ENCODE results near the gene PCSK6.

Gene PCSK6

DNA sequence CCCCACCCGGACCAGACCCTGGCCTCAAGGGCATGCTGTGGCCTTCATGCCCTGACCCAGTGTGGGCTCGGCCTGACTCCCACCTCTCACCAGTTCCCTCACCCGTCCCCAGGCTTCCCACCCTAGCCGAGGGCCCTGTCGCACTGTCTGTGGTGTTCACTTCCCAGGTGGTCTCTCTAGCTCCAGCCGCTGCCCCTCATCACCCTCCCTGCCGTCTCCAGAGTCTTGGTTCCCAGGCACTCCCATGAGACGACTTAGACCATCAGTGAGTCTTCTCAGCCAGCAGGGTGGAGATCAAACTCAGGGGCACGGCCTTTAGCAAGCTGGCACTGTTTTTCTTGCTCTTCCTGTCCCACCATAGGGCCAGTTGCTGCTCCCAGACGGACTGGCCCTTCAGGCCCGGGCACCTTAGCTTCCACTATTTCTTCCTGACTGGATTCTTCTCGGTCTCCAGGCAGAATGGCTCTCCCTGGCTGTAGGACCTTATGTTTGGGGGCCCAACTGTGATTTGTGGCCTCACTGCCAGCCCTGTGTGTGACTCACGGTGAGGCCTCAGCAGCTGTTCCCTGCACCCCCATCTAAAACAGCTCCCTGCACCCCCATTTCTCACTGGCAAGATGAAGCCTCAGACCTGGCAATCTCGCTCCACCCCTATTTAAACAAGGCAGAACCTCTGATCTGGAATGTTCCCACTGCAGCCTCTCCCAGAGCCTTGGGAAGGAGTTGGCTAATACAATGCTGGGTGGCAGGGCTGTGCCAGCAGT lies 9.4 kb upstream of the PCSK6 start:
- ATAC-seq = no peak
- TF ChIP-seq PPARA (CRISPR knock-in tag; IDR thresholded peaks at IDR 0.05; ENCODE audit: borderline replicate concordance) (no peak), CSDC2 (CRISPR knock-in tag; IDR thresholded peaks at IDR 0.05) (no peak), ZNF565 (CRISPR knock-in tag; conservative IDR thresholded peaks at IDR 0.05; ENCODE audit: low read depth) (no peak), ZC3H10 (CRISPR knock-in tag; IDR thresholded peaks at IDR 0.05) (no peak)

DNA sequence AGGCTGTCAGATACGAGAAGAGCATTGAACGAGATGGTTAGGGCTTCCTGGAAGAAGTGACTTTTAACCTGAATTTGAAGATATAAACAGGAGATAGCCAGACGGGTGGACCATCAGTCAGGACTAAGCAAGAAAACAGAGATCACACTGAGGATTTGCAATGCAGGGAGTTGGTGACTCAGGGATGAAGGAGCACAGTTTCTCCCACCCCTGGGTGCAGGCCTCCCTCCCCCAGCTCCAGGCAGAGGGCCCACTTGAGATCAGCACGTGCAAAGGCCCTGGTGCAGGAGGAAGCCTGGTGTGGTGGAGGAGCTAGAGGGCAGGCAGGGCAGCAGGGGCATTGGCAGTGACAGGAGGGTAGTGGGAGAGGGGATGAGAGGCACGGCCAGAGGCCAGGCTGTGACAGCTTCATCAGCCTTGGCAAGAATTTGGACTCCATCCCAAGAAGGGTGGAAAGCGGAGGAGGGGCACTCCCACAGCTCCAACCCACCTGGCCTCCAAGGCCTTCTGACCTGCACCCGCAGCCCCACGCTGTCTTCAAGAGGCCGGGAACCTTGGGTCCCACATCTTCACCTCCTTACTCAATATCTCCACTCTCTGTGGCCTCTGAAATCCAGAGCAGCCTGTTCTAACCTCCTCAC lies 8.7 kb upstream of the PCSK6 start:
- no peak for TF ChIP-seq ESRRG (CRISPR knock-in tag; IDR thresholded peaks at IDR 0.05)
- TF ChIP-seq, protein P1, sequence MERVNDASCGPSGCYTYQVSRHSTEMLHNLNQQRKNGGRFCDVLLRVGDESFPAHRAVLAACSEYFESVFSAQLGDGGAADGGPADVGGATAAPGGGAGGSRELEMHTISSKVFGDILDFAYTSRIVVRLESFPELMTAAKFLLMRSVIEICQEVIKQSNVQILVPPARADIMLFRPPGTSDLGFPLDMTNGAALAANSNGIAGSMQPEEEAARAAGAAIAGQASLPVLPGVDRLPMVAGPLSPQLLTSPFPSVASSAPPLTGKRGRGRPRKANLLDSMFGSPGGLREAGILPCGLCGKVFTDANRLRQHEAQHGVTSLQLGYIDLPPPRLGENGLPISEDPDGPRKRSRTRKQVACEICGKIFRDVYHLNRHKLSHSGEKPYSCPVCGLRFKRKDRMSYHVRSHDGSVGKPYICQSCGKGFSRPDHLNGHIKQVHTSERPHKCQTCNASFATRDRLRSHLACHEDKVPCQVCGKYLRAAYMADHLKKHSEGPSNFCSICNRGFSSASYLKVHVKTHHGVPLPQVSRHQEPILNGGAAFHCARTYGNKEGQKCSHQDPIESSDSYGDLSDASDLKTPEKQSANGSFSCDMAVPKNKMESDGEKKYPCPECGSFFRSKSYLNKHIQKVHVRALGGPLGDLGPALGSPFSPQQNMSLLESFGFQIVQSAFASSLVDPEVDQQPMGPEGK (CRISPR knock-in tag; IDR thresholded peaks at IDR 0.05; ENCODE audit: borderline replicate concordance) = no peak
- ATAC-seq = no peak

DNA sequence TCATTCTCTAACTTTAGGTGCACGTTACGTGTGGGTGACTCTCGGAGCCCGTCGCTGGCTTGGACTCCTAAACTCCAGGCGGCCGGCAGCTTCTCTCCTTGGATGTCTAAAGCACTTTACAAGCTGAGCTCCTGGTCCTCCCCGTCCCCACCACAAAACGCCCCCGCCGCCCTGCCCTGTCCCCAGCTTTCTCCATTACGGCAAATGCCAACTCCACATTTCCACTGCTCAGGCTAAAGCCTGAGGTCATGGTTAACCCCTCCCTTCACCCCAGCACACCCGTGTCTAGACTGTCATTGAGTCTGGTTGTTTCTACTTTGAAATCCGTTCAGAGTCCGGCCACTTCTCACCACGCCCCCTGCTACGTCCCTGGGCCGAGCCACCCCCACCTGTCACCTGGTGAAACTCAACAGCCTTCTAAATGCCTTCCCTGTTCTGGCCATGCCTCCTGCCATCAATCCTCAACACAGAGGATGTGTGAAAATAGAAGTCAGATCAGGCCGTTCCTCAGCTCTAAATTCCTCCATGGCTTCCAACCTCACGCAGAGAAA lies 8.1 kb upstream of the PCSK6 start:
- ATAC-seq = no peak
- TF ChIP-seq BACH2 (CRISPR knock-in tag; IDR thresholded peaks at IDR 0.05; ENCODE audit: borderline replicate concordance) (no peak), TOX (CRISPR knock-in tag; IDR thresholded peaks at IDR 0.05; ENCODE audit: borderline replicate concordance) (no peak), ZNF565 (CRISPR knock-in tag; conservative IDR thresholded peaks at IDR 0.05; ENCODE audit: low read depth) (no peak), GLIS3 (CRISPR knock-in tag; IDR thresholded peaks at IDR 0.05) (no peak), ZNF8 (CRISPR knock-in tag; IDR thresholded peaks at IDR 0.05) (no peak)
- TF ChIP-seq, protein P2, sequence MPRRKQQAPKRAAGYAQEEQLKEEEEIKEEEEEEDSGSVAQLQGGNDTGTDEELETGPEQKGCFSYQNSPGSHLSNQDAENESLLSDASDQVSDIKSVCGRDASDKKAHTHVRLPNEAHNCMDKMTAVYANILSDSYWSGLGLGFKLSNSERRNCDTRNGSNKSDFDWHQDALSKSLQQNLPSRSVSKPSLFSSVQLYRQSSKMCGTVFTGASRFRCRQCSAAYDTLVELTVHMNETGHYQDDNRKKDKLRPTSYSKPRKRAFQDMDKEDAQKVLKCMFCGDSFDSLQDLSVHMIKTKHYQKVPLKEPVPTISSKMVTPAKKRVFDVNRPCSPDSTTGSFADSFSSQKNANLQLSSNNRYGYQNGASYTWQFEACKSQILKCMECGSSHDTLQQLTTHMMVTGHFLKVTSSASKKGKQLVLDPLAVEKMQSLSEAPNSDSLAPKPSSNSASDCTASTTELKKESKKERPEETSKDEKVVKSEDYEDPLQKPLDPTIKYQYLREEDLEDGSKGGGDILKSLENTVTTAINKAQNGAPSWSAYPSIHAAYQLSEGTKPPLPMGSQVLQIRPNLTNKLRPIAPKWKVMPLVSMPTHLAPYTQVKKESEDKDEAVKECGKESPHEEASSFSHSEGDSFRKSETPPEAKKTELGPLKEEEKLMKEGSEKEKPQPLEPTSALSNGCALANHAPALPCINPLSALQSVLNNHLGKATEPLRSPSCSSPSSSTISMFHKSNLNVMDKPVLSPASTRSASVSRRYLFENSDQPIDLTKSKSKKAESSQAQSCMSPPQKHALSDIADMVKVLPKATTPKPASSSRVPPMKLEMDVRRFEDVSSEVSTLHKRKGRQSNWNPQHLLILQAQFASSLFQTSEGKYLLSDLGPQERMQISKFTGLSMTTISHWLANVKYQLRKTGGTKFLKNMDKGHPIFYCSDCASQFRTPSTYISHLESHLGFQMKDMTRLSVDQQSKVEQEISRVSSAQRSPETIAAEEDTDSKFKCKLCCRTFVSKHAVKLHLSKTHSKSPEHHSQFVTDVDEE (CRISPR knock-in tag; IDR thresholded peaks at IDR 0.05) = no peak
- TF ChIP-seq, protein P3, sequence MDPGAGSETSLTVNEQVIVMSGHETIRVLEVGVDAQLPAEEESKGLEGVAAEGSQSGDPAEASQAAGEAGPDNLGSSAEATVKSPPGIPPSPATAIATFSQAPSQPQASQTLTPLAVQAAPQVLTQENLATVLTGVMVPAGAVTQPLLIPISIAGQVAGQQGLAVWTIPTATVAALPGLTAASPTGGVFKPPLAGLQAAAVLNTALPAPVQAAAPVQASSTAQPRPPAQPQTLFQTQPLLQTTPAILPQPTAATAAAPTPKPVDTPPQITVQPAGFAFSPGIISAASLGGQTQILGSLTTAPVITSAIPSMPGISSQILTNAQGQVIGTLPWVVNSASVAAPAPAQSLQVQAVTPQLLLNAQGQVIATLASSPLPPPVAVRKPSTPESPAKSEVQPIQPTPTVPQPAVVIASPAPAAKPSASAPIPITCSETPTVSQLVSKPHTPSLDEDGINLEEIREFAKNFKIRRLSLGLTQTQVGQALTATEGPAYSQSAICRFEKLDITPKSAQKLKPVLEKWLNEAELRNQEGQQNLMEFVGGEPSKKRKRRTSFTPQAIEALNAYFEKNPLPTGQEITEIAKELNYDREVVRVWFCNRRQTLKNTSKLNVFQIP (CRISPR knock-in tag; IDR thresholded peaks at IDR 0.05; ENCODE audit: borderline replicate concordance, low read depth) = no peak
- TF ChIP-seq, protein P4, sequence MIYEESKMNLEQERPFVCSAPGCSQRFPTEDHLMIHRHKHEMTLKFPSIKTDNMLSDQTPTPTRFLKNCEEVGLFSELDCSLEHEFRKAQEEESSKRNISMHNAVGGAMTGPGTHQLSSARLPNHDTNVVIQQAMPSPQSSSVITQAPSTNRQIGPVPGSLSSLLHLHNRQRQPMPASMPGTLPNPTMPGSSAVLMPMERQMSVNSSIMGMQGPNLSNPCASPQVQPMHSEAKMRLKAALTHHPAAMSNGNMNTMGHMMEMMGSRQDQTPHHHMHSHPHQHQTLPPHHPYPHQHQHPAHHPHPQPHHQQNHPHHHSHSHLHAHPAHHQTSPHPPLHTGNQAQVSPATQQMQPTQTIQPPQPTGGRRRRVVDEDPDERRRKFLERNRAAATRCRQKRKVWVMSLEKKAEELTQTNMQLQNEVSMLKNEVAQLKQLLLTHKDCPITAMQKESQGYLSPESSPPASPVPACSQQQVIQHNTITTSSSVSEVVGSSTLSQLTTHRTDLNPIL (CRISPR knock-in tag; IDR thresholded peaks at IDR 0.05; ENCODE audit: low read depth) = no peak

DNA sequence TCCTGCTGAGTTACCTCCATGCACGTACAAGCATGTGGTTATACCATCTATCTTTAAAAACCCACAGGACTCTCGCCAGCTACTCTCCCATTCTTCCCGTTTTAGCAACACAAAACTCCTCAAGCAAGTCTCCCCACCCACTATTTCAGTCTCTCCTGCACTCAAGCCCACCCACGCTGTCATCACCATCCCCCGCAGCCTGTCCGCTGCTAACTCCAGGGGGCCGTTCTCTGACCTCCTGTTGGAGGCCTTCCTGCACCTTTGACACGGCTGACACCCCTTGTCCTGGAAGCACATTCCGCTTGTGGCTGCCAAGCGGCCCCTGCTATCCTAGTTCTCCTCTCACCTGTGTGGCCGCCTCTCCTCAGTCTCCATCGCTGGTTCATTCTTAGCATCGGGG lies 7.5 kb upstream of the PCSK6 start:
- TF ChIP-seq TCF4 (CRISPR knock-in tag; IDR thresholded peaks at IDR 0.05; ENCODE audit: borderline replicate concordance) = no peak
- TF ChIP-seq, protein P5, sequence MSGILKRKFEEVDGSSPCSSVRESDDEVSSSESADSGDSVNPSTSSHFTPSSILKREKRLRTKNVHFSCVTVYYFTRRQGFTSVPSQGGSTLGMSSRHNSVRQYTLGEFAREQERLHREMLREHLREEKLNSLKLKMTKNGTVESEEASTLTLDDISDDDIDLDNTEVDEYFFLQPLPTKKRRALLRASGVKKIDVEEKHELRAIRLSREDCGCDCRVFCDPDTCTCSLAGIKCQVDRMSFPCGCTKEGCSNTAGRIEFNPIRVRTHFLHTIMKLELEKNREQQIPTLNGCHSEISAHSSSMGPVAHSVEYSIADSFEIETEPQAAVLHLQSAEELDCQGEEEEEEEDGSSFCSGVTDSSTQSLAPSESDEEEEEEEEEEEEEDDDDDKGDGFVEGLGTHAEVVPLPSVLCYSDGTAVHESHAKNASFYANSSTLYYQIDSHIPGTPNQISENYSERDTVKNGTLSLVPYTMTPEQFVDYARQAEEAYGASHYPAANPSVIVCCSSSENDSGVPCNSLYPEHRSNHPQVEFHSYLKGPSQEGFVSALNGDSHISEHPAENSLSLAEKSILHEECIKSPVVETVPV (CRISPR knock-in tag; IDR thresholded peaks at IDR 0.05) = no peak
- TF ChIP-seq, protein P1 (CRISPR knock-in tag; IDR thresholded peaks at IDR 0.05; ENCODE audit: borderline replicate concordance) = no peak
- TF ChIP-seq GLIS3 (CRISPR knock-in tag; IDR thresholded peaks at IDR 0.05) = no peak
- no peak for TF ChIP-seq SNAI2 (CRISPR knock-in tag; IDR thresholded peaks at IDR 0.05)
- no peak for ATAC-seq

All from SK-N-SH treated with all-trans-retinoic acid at 6 μM for 48 hours (cell line).